HEK293T (cell line): ENCODE measurements around the gene PCDH9.

Experiments
- ARNT ChIP-seq: fragments of 450-650 bp; IDR thresholded peaks from 2 replicates; pipeline ENCODE4 v1.6.1; 2017; ENCODE audit warnings: mild to moderate bottlenecking
- BHLHE40 ChIP-seq: fragments of 450-650 bp; IDR thresholded peaks from 2 replicates; pipeline ENCODE4 v1.6.1; 2016; ENCODE audit warnings: mild to moderate bottlenecking, moderate library complexity, borderline replicate concordance
- CTBP1 ChIP-seq: fragments of 450-650 bp; IDR thresholded peaks from 2 replicates; pipeline ENCODE4 v1.6.1; 2016; ENCODE audit warnings: borderline replicate concordance
- ELF4 ChIP-seq: fragments of 450-650 bp; IDR thresholded peaks from 2 replicates; pipeline ENCODE4 v1.6.1; 2017; ENCODE audit warnings: antibody characterized with exemption
- FOXA1 ChIP-seq: fragments of 450-650 bp; IDR thresholded peaks from 2 replicates; pipeline ENCODE4 v1.6.1; 2016; ENCODE audit warnings: mild to moderate bottlenecking
- FOXK2 ChIP-seq: fragments of 450-650 bp; IDR thresholded peaks from 2 replicates; pipeline ENCODE4 v1.6.1; 2016; ENCODE audit warnings: mild to moderate bottlenecking
- FOXM1 ChIP-seq: fragments of 450-650 bp; IDR thresholded peaks from 2 replicates; pipeline ENCODE4 v1.6.1; 2017; ENCODE audit warnings: mild to moderate bottlenecking, borderline replicate concordance
- HDGF ChIP-seq: fragments of 450-650 bp; IDR thresholded peaks from 2 replicates; pipeline ENCODE4 v1.6.1; 2017; ENCODE audit warnings: antibody characterized with exemption, borderline replicate concordance
- NFRKB ChIP-seq: fragments of 450-650 bp; IDR thresholded peaks from 2 replicates; pipeline ENCODE4 v1.6.1; 2016; ENCODE audit warnings: mild to moderate bottlenecking, moderate library complexity
- SP1 ChIP-seq: fragments of 450-650 bp; IDR thresholded peaks from 2 replicates; pipeline ENCODE4 v1.6.1; 2017
- SUZ12 ChIP-seq: fragments of 450-650 bp; IDR thresholded peaks from 2 replicates; pipeline ENCODE4 v1.6.1; 2016; ENCODE audit warnings: mild to moderate bottlenecking
- TARDBP ChIP-seq: fragments of 450-650 bp; IDR thresholded peaks from 2 replicates; pipeline ENCODE4 v1.6.1; 2016
- ZNF384 ChIP-seq: fragments of 450-650 bp; IDR thresholded peaks from 2 replicates; pipeline ENCODE4 v1.6.1; 2016
- TF ChIP-seq, protein P1 (sequence below): fragments of 450-650 bp; IDR thresholded peaks from 2 replicates; pipeline ENCODE4 v1.6.1; 2016

DNA sequence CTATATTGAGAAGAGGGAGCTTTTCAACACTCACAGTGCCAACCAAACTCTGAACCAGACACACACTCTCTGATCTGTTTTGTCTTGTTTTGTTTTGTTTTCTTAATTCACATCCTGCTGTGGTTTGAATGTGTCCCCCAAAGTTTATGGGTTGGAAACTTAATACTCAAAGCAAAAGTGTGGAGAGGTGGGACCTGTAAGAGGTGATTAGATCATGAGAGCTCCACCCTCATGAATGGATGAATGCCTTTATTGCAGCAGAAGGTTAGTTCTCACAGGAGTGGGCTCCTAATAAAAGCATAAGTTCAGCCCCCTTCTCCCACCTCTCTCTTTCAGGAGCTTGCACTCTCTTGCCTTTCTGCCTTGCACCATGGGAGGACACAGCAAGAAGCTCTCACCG lies 957.1 kb downstream of the PCDH9 start:
- TF ChIP-seq ARNT = no peak
- no peak for TF ChIP-seq FOXK2
- no peak for TF ChIP-seq NFRKB
- TF ChIP-seq, protein P1, sequence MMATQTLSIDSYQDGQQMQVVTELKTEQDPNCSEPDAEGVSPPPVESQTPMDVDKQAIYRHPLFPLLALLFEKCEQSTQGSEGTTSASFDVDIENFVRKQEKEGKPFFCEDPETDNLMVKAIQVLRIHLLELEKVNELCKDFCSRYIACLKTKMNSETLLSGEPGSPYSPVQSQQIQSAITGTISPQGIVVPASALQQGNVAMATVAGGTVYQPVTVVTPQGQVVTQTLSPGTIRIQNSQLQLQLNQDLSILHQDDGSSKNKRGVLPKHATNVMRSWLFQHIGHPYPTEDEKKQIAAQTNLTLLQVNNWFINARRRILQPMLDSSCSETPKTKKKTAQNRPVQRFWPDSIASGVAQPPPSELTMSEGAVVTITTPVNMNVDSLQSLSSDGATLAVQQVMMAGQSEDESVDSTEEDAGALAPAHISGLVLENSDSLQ = no peak
- no peak for TF ChIP-seq SP1
- TF ChIP-seq FOXA1 = no peak
- TF ChIP-seq HDGF = no peak
- TF ChIP-seq ELF4 = no peak
- TF ChIP-seq TARDBP = no peak
- no peak for TF ChIP-seq CTBP1
- no peak for TF ChIP-seq ZNF384
- no peak for TF ChIP-seq FOXM1
- no peak for TF ChIP-seq SUZ12
- no peak; the same call in 1 of the 2 replicates for TF ChIP-seq BHLHE40
